Activated naive CD8-positive, alpha-beta T cell (primary cell): ENCODE measurements around the gene CLBA1.
"Not testable (repeated sequence)": the region's sequence is repeated elsewhere in the genome, so short reads cannot be mapped to it uniquely, and the experiment has no call there.

Source experiments
- H3K27ac Mint-ChIP-seq: one replicate; pipeline ENCODE4 v1.8.0; 2021; ENCODE audit warnings: mixed read lengths
- H3K27me3 Mint-ChIP-seq: one replicate; pipeline ENCODE4 v1.8.0; 2021; ENCODE audit warnings: mixed read lengths
- H3K36me3 Mint-ChIP-seq: one replicate; pipeline ENCODE4 v1.8.0; 2021; ENCODE audit warnings: mixed read lengths
- H3K4me1 Mint-ChIP-seq: one replicate; pipeline ENCODE4 v1.8.0; 2021; ENCODE audit warnings: low read depth, mixed read lengths
- H3K4me3 Mint-ChIP-seq: one replicate; pipeline ENCODE4 v1.8.0; 2021; ENCODE audit warnings: mild to moderate bottlenecking, mixed read lengths
- H3K9me3 Mint-ChIP-seq: one replicate; pipeline ENCODE4 v1.8.0; 2021; ENCODE audit warnings: low read depth, mixed read lengths

The CLBA1 gene

DNA sequence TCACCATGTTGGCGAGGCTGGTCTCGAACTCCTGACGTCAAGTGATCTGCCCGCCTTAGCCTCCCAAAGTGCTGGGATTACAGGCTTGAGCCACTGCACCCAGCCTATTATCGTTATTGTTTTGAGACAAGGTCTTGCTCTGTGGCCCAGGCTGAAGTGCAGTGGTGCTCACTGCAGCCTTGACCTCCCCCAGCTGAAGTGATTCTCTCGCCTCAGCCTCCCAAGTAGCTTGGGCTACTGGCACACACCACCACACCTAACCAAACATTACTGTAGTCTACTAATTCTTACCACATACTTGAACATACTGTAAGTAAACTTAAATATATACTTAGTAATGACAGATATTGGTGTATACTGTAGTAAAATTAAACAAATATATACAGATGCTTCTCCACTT, 39.8 kb downstream of the CLBA1 start:
- H3K4me3 Mint-ChIP-seq: no peak overlapping the region

DNA sequence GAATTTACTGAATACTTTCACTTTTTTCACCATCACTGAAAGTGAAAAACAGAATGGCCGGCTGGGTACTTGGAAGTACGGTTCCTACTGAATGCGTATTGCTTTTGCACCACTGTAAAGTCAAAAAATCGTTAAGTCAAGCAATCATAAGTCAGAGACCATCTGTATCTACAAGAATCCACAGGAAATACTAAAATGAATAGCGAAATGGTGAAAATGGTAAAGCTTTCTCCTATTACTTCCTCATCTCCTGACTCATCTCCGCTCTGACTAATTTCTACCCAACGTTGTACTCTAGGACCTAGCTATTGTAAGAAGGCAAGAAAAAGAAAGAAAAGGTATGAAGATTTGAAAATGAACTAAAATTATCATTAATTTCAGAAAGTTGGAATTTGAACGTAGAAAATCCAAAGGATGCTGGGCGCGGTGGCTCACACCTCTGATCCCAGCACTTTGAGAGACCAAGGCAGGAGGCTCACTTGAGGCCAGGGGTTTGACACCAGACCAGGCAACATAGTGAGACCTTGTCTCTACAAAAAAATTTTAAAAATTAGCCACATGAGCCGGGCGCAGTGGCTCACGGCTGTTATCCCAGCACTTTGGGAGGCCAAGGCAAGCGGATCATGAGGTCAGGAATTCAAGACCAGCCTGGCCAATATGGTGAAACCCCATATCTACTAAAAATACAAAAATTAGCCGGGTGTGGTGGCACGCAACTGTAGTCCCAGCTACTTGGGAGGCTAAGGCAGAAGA, 40.6 kb downstream of the CLBA1 start:
- H3K27ac Mint-ChIP-seq: peak overlapping the region; percentile 74
- H3K36me3 Mint-ChIP-seq: peaks cover 8% of the 10 kb centered on the region
- H3K4me1 Mint-ChIP-seq: peaks cover 46% of the 10 kb centered on the region
- H3K27me3 Mint-ChIP-seq: no peaks in the 10 kb centered on the region
- no peaks in the 10 kb centered on the region for H3K9me3 Mint-ChIP-seq
- H3K4me3 Mint-ChIP-seq: peak overlapping the region; percentile 23

More for the DNA sequence above, 39.8 kb downstream of the CLBA1 start:
- peaks cover 8% of the 10 kb centered on the region for H3K36me3 Mint-ChIP-seq
- H3K9me3 Mint-ChIP-seq: no peaks in the 10 kb centered on the region
- peak overlapping the region; percentile 74 for H3K27ac Mint-ChIP-seq
- H3K4me1 Mint-ChIP-seq: peaks cover 46% of the 10 kb centered on the region
- H3K27me3 Mint-ChIP-seq: no peaks in the 10 kb centered on the region

DNA sequence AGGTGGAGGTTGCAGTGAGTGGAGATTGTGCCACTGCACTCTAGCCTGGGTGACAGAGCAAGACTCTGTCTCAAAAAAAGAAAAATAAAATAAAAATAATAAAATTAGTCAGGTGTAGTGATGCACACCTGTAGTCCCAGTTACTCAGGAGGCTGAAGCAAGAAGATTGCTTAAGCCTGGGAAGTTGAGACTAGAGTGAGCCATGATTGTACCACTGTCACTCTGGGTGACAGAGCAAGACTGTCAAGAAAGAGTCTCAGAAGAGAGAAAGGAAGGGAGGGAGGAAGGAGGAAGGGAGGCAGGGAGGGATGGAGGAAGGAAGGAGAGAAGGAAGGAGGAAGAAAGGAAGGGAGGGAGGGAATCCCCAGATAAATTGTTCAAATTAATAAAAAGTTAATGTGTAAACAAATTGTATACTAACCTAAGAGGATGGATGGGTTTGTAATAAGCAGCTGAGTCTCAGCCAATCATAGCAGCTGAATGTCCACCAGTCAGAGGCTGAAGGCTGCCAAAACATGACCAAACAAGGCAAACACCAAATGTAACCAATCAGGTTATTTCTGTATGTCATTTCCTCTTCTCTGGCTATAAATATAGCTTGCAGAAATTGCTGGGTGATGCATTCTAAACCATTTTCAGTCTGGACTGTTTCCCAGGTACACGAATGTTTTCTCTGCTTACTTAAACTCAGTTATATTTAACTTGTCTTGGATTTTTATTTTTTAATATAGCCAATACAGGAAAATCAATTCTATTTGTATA, 41.4 kb downstream of the CLBA1 start:
- peaks cover 5% of the 10 kb centered on the region for H3K36me3 Mint-ChIP-seq
- peak overlapping the region; percentile 74 for H3K27ac Mint-ChIP-seq
- H3K27me3 Mint-ChIP-seq: no peaks in the 10 kb centered on the region
- H3K4me3 Mint-ChIP-seq: no peak overlapping the region
- H3K9me3 Mint-ChIP-seq: no peaks in the 10 kb centered on the region
- peaks cover 41% of the 10 kb centered on the region for H3K4me1 Mint-ChIP-seq

DNA sequence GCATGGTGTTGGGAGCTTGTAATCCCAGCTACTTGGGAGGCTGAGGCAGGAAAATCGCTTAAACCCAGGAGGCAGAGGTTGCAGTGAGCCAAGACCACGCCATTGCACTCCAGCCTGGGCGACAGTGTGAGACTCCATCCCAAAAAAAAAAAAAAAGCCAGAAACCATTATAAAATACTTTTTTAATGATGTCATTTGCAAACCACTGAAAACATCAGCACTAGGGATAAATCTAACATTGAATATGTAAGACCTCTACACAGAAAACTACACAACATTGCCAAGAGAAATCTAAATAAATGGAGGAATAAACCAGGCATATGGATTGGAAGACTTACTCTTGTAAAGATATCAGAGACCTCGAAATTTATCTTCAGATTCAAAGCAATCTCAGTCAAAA, 42.1 kb downstream of the CLBA1 start:
- H3K27ac Mint-ChIP-seq, H3K9me3 Mint-ChIP-seq, H3K4me3 Mint-ChIP-seq, H3K27me3 Mint-ChIP-seq, H3K36me3 Mint-ChIP-seq: not testable (repeated sequence)
- peaks cover 41% of the 10 kb centered on the region for H3K4me1 Mint-ChIP-seq

DNA sequence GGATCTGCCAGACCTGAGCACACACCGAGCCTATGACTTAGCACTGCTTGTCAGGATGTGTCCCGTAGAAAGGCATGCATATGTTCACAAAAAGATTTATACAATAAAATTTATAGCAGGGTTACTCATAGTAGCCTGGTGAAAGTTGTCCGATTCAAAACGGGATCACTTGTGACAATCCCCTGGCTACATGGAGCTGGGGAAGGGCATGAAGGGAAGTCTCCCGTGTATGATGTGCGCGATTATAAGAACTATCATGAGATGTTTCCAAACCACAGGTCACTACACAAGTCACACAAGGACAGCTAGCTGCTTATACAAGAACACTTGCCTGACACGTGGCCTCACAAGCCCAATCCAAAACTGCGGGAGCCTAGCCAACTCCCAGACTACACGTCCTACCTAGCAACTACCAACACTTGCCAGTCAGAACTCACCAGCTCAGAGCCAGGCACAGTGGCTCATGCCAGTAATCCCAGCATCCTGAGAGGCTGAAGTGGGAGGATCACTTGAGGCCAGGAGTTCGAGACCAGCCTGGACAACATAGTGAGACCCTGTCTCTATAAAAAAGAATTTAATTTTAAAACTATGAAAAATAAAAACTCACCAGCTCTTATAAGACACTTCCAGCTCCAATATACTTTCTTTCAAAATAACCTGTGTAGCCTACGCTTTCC, 42.8 kb downstream of the CLBA1 start:
- Mint-ChIP-seq H3K4me1 (peaks cover 40% of the 10 kb centered on the region), H3K36me3 (peaks cover 4% of the 10 kb centered on the region), H3K4me3 (no peak overlapping the region), H3K9me3 (no peaks in the 10 kb centered on the region), H3K27me3 (no peaks in the 10 kb centered on the region), H3K27ac (no peak overlapping the region)

DNA sequence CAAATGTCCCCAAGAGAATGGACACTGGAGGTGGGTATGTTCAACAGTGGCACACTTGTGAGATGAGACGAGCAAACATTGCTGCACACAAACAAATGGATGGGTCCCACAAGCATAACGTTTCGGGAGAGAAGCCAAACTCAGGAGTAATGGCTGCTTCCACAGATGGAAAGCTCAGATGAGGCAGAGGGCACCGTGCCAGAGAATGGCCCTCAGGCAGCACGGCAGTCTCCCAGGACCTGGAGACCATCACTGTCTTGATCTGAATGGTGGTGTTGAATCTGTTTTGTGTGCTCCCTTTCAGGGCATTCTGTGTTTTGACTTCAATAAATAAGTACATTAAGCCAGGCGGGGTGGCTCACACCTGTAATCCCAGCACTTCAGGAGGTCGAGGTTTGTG, 43.8 kb downstream of the CLBA1 start:
- Mint-ChIP-seq H3K4me3 (no peak overlapping the region), H3K27ac (no peak overlapping the region), H3K36me3 (peaks cover 4% of the 10 kb centered on the region), H3K27me3 (no peaks in the 10 kb centered on the region), H3K9me3 (no peaks in the 10 kb centered on the region), H3K4me1 (peaks cover 40% of the 10 kb centered on the region)

DNA sequence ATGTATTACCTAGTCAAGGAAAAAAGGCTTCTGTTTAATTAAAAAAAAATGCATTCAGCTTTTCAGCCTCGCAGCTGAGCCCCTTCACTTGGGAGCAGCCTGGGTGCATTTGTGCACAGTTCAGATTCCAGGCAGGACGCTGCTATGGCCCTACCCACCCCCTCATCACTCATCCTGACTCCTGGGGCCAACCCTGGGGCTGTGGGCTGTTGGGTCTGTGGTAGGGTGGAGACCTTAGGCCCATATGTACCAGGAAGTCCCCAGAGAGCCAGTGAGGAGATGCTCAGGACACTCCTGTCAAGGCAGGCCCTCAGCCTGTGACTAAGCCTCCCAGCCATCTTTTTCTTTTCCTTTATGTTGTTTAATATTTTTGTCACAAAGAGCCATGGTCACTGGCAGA, 44.6 kb downstream of the CLBA1 start:
- Mint-ChIP-seq H3K4me1 (peaks cover 35% of the 10 kb centered on the region), H3K9me3 (no peaks in the 10 kb centered on the region), H3K36me3 (peaks cover 4% of the 10 kb centered on the region), H3K4me3 (no peak overlapping the region), H3K27ac (no peak overlapping the region), H3K27me3 (no peaks in the 10 kb centered on the region)

DNA sequence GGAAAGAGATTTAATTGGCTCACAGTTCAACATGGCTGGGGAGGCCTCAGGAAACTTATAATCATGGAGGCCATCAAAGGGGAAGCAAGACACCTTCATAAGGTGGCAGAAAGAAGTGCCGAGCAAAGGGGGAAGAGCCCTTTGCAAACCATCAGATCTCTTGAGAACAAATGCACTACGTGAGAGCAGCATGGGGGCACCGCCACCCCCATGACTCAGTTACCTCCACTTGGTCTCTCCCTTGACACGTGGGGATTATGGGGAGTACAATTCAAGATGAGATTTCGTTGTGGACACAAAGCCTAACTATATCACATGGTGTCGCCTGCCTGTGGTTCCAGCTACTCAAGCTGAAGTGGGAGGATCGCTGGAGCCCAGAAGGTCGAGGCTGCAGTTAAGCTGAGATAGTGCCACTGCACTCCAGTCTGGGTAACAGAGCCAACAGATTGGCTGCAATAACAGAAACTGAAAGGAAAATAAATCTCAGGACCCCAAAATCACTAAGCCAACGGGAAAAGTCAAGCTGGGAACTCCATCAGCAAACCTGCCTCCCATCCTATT, 45.3 kb downstream of the CLBA1 start:
- H3K4me1 Mint-ChIP-seq: peaks cover 28% of the 10 kb centered on the region
- H3K27ac Mint-ChIP-seq: no peak overlapping the region
- no peaks in the 10 kb centered on the region for H3K9me3 Mint-ChIP-seq
- no peak overlapping the region for H3K4me3 Mint-ChIP-seq
- peaks cover 4% of the 10 kb centered on the region for H3K36me3 Mint-ChIP-seq
- H3K27me3 Mint-ChIP-seq: no peaks in the 10 kb centered on the region

DNA sequence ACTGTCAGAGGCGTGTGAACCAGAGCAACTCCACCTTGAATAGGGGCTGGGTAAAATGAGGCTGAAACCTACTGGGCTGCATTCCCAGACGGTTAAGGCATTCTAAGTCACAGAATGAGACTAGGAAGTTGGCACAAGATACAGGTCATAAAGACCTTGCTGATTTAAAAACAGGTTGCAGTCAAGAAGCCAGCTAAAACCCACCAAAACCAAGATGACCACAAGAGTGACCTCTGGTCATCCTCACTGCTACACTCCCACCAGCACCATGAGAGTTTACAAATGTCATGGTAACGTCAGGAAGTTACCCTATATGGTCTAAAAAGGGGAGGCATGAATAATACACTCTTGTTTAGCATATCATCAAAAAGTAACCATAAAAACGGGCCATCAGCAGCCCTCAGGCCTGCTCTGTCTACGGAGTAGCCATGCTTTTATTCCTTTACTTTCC, 46.9 kb downstream of the CLBA1 start:
- Mint-ChIP-seq H3K4me1 (peaks cover 20% of the 10 kb centered on the region), H3K4me3 (peak overlapping the region; percentile 93)
- not testable (repeated sequence) for H3K36me3 Mint-ChIP-seq, H3K9me3 Mint-ChIP-seq, H3K27me3 Mint-ChIP-seq, H3K27ac Mint-ChIP-seq

DNA sequence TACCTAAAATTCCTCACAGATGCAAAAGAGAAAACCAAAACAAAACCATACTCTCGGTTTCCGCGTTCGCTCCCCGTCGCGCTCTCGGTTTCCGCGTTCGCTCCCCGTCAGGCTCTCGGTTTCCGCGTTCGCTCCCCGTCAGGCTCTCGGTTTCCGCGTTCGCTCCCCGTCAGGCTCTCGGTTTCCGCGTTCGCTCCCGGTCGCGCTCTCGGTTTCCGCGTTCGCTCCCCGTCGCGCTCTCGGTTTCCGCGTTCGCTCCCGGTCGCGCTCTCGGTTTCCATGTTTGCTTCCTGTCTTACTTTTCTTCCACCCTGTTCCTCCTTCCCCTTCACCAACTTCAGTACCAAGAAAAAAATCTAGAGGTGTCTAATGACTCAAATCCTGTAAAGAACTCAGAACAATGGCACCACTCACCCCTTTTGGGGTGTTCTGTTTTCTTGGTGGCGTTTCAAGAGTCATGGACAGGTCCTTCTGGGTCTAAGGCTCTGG, 47.9 kb downstream of the CLBA1 start:
- H3K9me3 Mint-ChIP-seq: not testable (repeated sequence)
- H3K27ac Mint-ChIP-seq: peak overlapping the region; percentile 93

DNA sequence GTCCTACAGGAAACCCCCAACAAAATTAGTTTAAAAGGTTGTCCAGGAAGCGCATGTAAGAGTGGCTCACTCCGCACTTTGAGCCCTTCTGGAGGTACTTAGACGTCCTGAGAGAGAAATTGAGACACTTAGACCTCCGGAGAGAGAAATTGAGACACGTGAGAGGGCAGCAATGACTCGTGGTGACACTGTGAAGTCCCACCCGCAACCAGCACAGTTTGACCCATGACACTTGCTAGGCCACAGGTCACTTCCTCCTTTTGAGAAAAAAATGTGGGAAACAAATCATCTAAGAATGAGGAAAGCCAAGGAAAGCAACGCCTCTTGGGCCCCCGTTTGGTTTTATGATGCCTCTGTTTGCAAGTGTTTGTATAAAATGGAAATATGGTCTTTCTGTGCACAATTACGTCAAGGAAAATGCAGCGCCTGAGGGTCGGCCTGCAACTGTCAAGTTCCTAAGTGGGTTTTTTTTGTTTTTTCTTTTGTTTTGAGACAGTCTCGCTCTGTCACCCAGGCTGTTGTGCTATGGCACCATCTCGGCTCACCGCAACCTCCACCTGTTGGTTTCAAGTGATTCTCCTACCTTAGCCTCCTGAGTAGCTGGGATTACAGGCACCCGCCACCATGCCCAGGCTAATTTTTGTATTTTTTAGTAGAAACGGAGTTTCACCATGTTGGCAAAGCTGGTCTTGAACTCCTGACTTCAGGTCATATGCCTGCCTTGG, 48.9 kb downstream of the CLBA1 start:
- H3K9me3 Mint-ChIP-seq: no peaks in the 10 kb centered on the region
- no peaks in the 10 kb centered on the region for H3K27me3 Mint-ChIP-seq
- H3K36me3 Mint-ChIP-seq: peaks cover 3% of the 10 kb centered on the region
- peak overlapping the region; percentile 93 for H3K4me3 Mint-ChIP-seq
- H3K4me1 Mint-ChIP-seq: peaks cover 18% of the 10 kb centered on the region
- no peak overlapping the region for H3K27ac Mint-ChIP-seq

More for the DNA sequence above, 47.9 kb downstream of the CLBA1 start:
- not testable (repeated sequence) for H3K27me3 Mint-ChIP-seq, H3K36me3 Mint-ChIP-seq
- H3K4me3 Mint-ChIP-seq: peak overlapping the region; percentile 93
- peaks cover 18% of the 10 kb centered on the region for H3K4me1 Mint-ChIP-seq

DNA sequence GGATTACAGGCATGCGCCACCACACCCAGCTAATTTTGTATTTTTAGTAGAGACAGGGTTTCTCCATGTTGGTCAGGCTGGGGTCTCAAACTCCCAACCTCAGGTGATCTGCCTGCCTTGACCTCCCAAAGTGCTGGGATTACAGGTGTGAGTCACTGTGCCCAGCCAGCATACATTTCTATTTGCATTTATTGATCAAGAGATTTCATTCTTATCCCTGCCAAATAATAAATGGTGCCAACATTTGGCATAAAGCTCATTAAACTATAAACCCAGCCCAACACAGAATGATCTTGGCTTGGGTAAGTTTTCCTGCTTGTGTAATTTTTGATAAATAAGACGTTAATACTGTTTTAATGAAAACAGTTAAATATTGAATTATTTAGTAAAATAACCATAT, 50.0 kb downstream of the CLBA1 start:
- H3K36me3 Mint-ChIP-seq, H3K27me3 Mint-ChIP-seq, H3K4me3 Mint-ChIP-seq, H3K27ac Mint-ChIP-seq, H3K9me3 Mint-ChIP-seq: not testable (repeated sequence)
- H3K4me1 Mint-ChIP-seq: peaks cover 18% of the 10 kb centered on the region

DNA sequence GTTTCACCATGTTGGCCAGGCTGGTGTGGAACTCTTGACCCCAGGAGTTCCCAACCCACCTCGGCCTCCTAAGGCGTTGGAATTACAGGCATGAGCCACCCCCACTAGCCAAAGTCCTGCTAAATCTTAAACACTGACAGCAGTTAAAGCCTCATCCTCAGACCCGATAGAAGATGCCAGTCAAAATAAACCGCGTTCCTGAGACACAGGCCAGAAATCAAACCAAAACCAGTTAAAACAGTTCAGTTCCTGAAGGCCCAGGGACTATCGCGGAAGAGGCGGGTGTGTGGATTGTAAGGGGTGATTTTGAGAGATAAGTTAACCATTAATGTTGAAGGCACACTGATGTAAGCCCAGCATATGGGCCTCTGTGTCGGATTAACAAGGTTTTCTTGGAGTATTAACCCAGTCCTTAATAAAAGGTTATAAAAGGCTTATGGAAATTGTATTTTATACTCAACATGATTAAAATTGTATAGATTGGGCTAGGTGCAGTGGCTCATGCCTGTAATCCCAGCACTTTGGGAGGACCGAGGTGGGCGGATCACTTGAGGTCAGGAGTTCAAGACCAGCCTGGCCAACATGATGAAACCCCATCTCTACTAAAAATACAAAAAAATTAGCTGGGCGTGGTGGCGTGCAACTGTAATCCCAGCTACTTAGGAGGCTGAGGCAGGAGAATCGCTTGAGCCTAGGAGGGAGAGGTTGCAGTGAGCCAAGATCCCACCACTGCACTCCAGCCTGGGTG, 54.0 kb downstream of the CLBA1 start:
- Mint-ChIP-seq H3K36me3 (no peaks in the 10 kb centered on the region), H3K27ac (no peak overlapping the region), H3K9me3 (no peaks in the 10 kb centered on the region), H3K4me3 (no peak overlapping the region), H3K4me1 (peaks cover under 1% of the 10 kb centered on the region), H3K27me3 (no peaks in the 10 kb centered on the region)
